H1 (cell line): Measurements from ENCODE around the gene SLC6A18. TPM values are rescaled to one million over a fixed set of nuclear protein-coding genes. Genes with fewer than 3 reads are reported as not detected.
A peak's percentile ranks its signal among the peaks of the same experiment; 100 is the strongest.

ENCODE experiments used
- CTCF ChIA-PET: fragments of 300-600 bp; sonication (Branson Sonifier 250); formaldehyde crosslinking; loops from one replicate; lab custom pipeline; 2021; ENCODE audit not compliant: partially characterized antibody; lab: Charles Lee
- POLR2A ChIA-PET: fragments of 300-600 bp; sonication (Branson Sonifier 250); formaldehyde crosslinking; loops from one replicate; lab custom pipeline; 2021; ENCODE audit warnings: inconsistent platforms; ENCODE audit not compliant: partially characterized antibody; lab: Charles Lee
- DNase-seq, 2 experiments: peaks; one replicate each; pipeline versions ENCODE4 v3.0.0 to v3.0.0-alpha.2; 2010 to 2022; ENCODE audit warnings: low spot score in 2 of 2, low read depth in 1 of 2, mixed read lengths in 1 of 2
- FAIRE-seq: peaks from 2 replicates; lab custom pipeline; 2011; peaks lifted over from hg19 to GRCh38; lab: Jason Lieb, UNC
- H2AFZ ChIP-seq: 2 replicates; pipeline ENCODE4 v1.8.1; 2012; ENCODE audit warnings: low read length, inconsistent platforms
- H2AK5ac ChIP-seq: 2 replicates; pipeline ENCODE4 v1.6.1; 2013; ENCODE audit warnings: low read depth, low read length
- H2BK120ac ChIP-seq: replicated peaks from 2 replicates; pipeline ENCODE3; 2013; ENCODE audit warnings: low read depth, low read length, inconsistent platforms
- H2BK12ac ChIP-seq: 2 replicates; pipeline ENCODE4 v1.6.1; 2013; ENCODE audit warnings: low read depth, low read length
- H2BK15ac ChIP-seq: 2 replicates; pipeline ENCODE4 v1.6.1; 2013; ENCODE audit warnings: low read length
- H2BK20ac ChIP-seq: 2 replicates; pipeline ENCODE4 v1.6.1; 2013; ENCODE audit warnings: low read length
- H2BK5ac ChIP-seq: 2 replicates; pipeline ENCODE4 v1.6.1; 2013; ENCODE audit warnings: low read depth, low read length
- H3K14ac ChIP-seq: 2 replicates; pipeline ENCODE4 v1.6.1; 2013; ENCODE audit warnings: inconsistent platforms; ENCODE audit not compliant: insufficient read length
- H3K18ac ChIP-seq: 2 replicates; pipeline ENCODE4 v1.6.1; 2013; ENCODE audit warnings: low read length; ENCODE audit errors: extremely low read depth
- H3K23ac ChIP-seq: 2 replicates; pipeline ENCODE4 v1.6.1; 2013; ENCODE audit warnings: inconsistent platforms; ENCODE audit not compliant: insufficient read length
- H3K23me2 ChIP-seq: 2 replicates; pipeline ENCODE4 v1.6.1; 2013; ENCODE audit warnings: low read depth, low read length
- H3K27ac ChIP-seq: 2 replicates; pipeline ENCODE4 v1.6.1; 2011; ENCODE audit warnings: low read depth, low read length, inconsistent platforms
- H3K27me3 ChIP-seq, 4 experiments: replicated peaks in 1 of 4; 1 replicate in 1 of 4; 2 replicates in 3 of 4; pipeline versions ENCODE4 v1.6.1 to v1.8.1; 2011 to 2013; ENCODE audit warnings: low read length in 3 of 4, mild to moderate bottlenecking in 3 of 4, inconsistent platforms in 2 of 4, mixed read lengths in 2 of 4, moderate library complexity in 1 of 4; ENCODE audit not compliant: control insufficient read depth in 3 of 4, insufficient read depth in 3 of 4; ENCODE audit errors: extremely low read depth in 1 of 4
- H3K36me3 ChIP-seq, 4 experiments: 2 replicates each; pipeline versions ENCODE4 v1.6.1 to v1.8.1; 2011 to 2013; ENCODE audit warnings: mild to moderate bottlenecking in 4 of 4, low read length in 3 of 4, moderate library complexity in 2 of 4, control low read depth in 1 of 4, inconsistent platforms in 1 of 4; ENCODE audit not compliant: insufficient read depth in 4 of 4, control insufficient read depth in 2 of 4
- H3K4ac ChIP-seq: replicated peaks from 2 replicates; pipeline ENCODE3; 2013; ENCODE audit warnings: low read length, low read depth, mixed read lengths, inconsistent platforms; ENCODE audit not compliant: insufficient read length
- H3K4me1 ChIP-seq, 4 experiments: replicated peaks in 1 of 4; 1 replicate in 1 of 4; 2 replicates in 3 of 4; pipeline versions ENCODE4 v1.6.1 to v1.8.1; 2011 to 2013; ENCODE audit warnings: low read length in 3 of 4, inconsistent platforms in 2 of 4, mixed read lengths in 1 of 4; ENCODE audit not compliant: insufficient read depth in 4 of 4, control insufficient read depth in 3 of 4
- H3K4me2 ChIP-seq, 2 experiments: 2 replicates each; pipeline versions ENCODE4 v1.6.1 to v1.8.1; 2011 to 2013; ENCODE audit warnings: low read depth in 2 of 2, low read length in 2 of 2, control low read depth in 1 of 2, inconsistent platforms in 1 of 2, mild to moderate bottlenecking in 1 of 2; ENCODE audit not compliant: insufficient read depth in 1 of 2
- H3K4me3 ChIP-seq, 4 experiments: fragments of 200-600, 300-600 bp in 1 of 4; sonication (generic), shearing (Covaris generic), sonication (Bioruptor Twin) in 1 of 4; 2 replicates each; pipeline versions ENCODE4 v1.5.1 to v1.8.1; 2011 to 2016; ENCODE audit warnings: low read length in 4 of 4, low read depth in 3 of 4, control low read depth in 2 of 4, inconsistent platforms in 2 of 4, mild to moderate bottlenecking in 2 of 4, mixed read lengths in 1 of 4, moderate library complexity in 1 of 4; ENCODE audit not compliant: insufficient read depth in 2 of 4; ENCODE audit errors: extremely low read depth in 1 of 4
- H3K56ac ChIP-seq: replicated peaks from 2 replicates; pipeline ENCODE3; 2013; ENCODE audit warnings: low read depth, mild to moderate bottlenecking, mixed read lengths, low read length, inconsistent platforms; ENCODE audit not compliant: insufficient read length
- H3K79me1 ChIP-seq: 2 replicates; pipeline ENCODE4 v1.6.1; 2013; ENCODE audit warnings: low read depth, low read length, control low read depth
- H3K79me2 ChIP-seq, 2 experiments: 2 replicates each; pipeline versions ENCODE4 v1.6.1 to v1.8.1; 2012 to 2013; ENCODE audit warnings: low read length in 2 of 2, mild to moderate bottlenecking in 2 of 2, inconsistent platforms in 1 of 2; ENCODE audit not compliant: insufficient read depth in 2 of 2, control insufficient read depth in 1 of 2
- H3K9ac ChIP-seq, 4 experiments: replicated peaks in 1 of 4; 1 replicate in 1 of 4; 2 replicates in 3 of 4; pipeline versions ENCODE4 v1.6.1 to v1.8.1; 2011 to 2013; ENCODE audit warnings: low read depth in 3 of 4, low read length in 3 of 4, control low read depth in 2 of 4, mild to moderate bottlenecking in 2 of 4, moderate library complexity in 2 of 4, inconsistent platforms in 1 of 4; ENCODE audit errors: extremely low read depth in 1 of 4
- H3K9me3 ChIP-seq, 2 experiments: 2 replicates each; pipeline versions ENCODE4 v1.6.1 to v1.8.1; 2012 to 2013; ENCODE audit warnings: mild to moderate bottlenecking in 2 of 2, moderate library complexity in 2 of 2, control low read depth in 1 of 2, inconsistent platforms in 1 of 2, low read depth in 1 of 2, low read length in 1 of 2, mixed read lengths in 1 of 2; ENCODE audit not compliant: insufficient read depth in 2 of 2
- H4K20me1 ChIP-seq, 2 experiments: replicated peaks in 1 of 2; 2 replicates each; pipeline versions ENCODE3 to v1.8.1; 2011 to 2013; ENCODE audit warnings: inconsistent platforms in 2 of 2, low read length in 2 of 2, mild to moderate bottlenecking in 1 of 2; ENCODE audit not compliant: insufficient read depth in 2 of 2, control insufficient read depth in 1 of 2
- H4K5ac ChIP-seq: 2 replicates; pipeline ENCODE4 v1.6.1; 2013; ENCODE audit warnings: low read length, low read depth, mixed read lengths, inconsistent platforms; ENCODE audit not compliant: insufficient read length
- H4K8ac ChIP-seq: 2 replicates; pipeline ENCODE4 v1.8.0; 2013; ENCODE audit warnings: mild to moderate bottlenecking, moderate library complexity, low read length, inconsistent platforms; ENCODE audit not compliant: insufficient read depth; ENCODE audit errors: extremely low read depth
- H4K91ac ChIP-seq: replicated peaks from 2 replicates; pipeline ENCODE3; 2013; ENCODE audit warnings: low read length, mixed read lengths, inconsistent platforms; ENCODE audit not compliant: insufficient read length
- CBX8 ChIP-seq: fragments of 300-800, 300-1000 bp; sonication (generic); IDR thresholded peaks from 2 replicates; pipeline ENCODE4 v1.7.1; 2016; ENCODE audit warnings: low read depth, low read length, borderline replicate concordance
- POLR2AphosphoS5 ChIP-seq: IDR thresholded peaks from 2 replicates; pipeline ENCODE4 v1.6.1; 2011; ENCODE audit warnings: low read depth, low read length
- USF2 ChIP-seq: IDR thresholded peaks from 2 replicates; pipeline ENCODE4 v1.6.1; 2011; ENCODE audit warnings: low read length, improper control_type of control experiment
- WGBS, 2 experiments: shearing (Covaris generic) in 1 of 2; methylation state at CpG; one replicate each; pipeline versions ENCODE4 v1.1.6 to v1.1.7; 2013 to 2015; ENCODE audit warnings: low lambda C conversion rate in 2 of 2, mixed read lengths in 2 of 2, inconsistent platforms in 1 of 2, low coverage in 1 of 2, missing lambda C conversion rate in 1 of 2; ENCODE audit not compliant: insufficient replicate concordance in 2 of 2, insufficient coverage in 1 of 2, insufficient read length in 1 of 2; ENCODE audit errors: extremely low coverage in 1 of 2, missing lambda C conversion rate in 1 of 2; 5-methylcytosine and 5-hydroxymethylcytosine counted together
- polyA plus RNA-seq, 7 experiments: library from polyadenylated mRNA; depleted of rRNA in 3 of 7; stranded (reverse) in 5 of 7; unstranded in 2 of 7; fragments of >200 nt in 5 of 7; fragments of 200-250 nt in 2 of 7; gene quantifications; 1 replicate in 5 of 7; 2 replicates in 1 of 7; 4 replicates in 1 of 7; pipeline versions ENCODE4 v1.2.1 to v1.2.3, GENCODE V29; 2011 to 2013; ENCODE audit warnings: missing spikeins in 2 of 7, mixed read lengths in 2 of 7
- total RNA-seq: library from RNA; stranded (reverse); fragmentation: NEBNext Ultra II Directional; extraction: Animal tissue kit (Norgen Biotek cat#: 25700); gene quantifications from 2 replicates; pipeline ENCODE4 v1.2.1, GENCODE V29; 2021

The SLC6A18 gene
- total and polyA plus RNA-seq, 2 of the 8 experiments (the other 6 are each of a cell fraction or from before 2014, with no cell fraction given), result not detected

- H2BK120ac ChIP-seq, result no peak overlapping the region
- H4K20me1 ChIP-seq, result peaks cover 6 to 11% of the 10 kb centered on the region in 2 experiments
- no peaks in the 10 kb centered on the region for H3K79me2 ChIP-seq
- no peaks in the 10 kb centered on the region for H3K9me3 ChIP-seq
- TF ChIP-seq USF2, result no peak
- no peak for TF ChIP-seq POLR2AphosphoS5
- TF ChIP-seq CBX8, result no peak
- no peak overlapping the region for H3K18ac ChIP-seq
- peak overlapping the region; percentile 60; the same call in 1 of the 2 replicates for H2BK12ac ChIP-seq
- ChIA-PET CTCF (interaction anchor here (2.3 kb wide), 1 partner anchor 75 kb away, joined by 8 read pairs; no protein-coding TSS in a partner anchor), POLR2A (interaction anchor here (1.3 kb wide), 1 partner anchor 51 kb away, joined by 4 read pairs; the partner anchor contains the start of gene TERT)
- no peaks in the 10 kb centered on the region for H3K36me3 ChIP-seq
- peaks cover 2% of the 10 kb centered on the region; the same call in 1 of the 2 replicates for H3K23me2 ChIP-seq
- FAIRE-seq, result no peak
- no peak overlapping the region; a peak in 1 of 4 replicates for H3K4me2 ChIP-seq
- H2AK5ac ChIP-seq, result 0 out of 2 replicates have a peak overlapping the region, but pooled peaks have one; percentile 39
- no peak overlapping the region for H4K5ac ChIP-seq
- no peak overlapping the region for H3K23ac ChIP-seq
- H3K79me1 ChIP-seq, result no peaks in the 10 kb centered on the region
- H3K4me3 ChIP-seq, result no peak overlapping the region
- H4K8ac ChIP-seq, result no peak overlapping the region
- H4K91ac ChIP-seq, result no peak overlapping the region
- no peak for DNase-seq
- H3K56ac ChIP-seq, result no peak overlapping the region
- no peak overlapping the region for H3K27ac ChIP-seq
- H2BK5ac ChIP-seq, result peak overlapping the region; percentile 44
- 90% methylated on average over 24 of the region's 33 CpGs; no CpG with 5 or more reads in 1 of the 2 experiments for WGBS, 2 experiments
- no peak overlapping the region for H2BK20ac ChIP-seq
- peaks cover 0 to 9% (median under 1%) of the 10 kb centered on the region in 4 experiments; a peak in 5 of 7 replicates for H3K4me1 ChIP-seq
- no peak overlapping the region for H2AFZ ChIP-seq
- no peak overlapping the region for H3K9ac ChIP-seq
- H3K14ac ChIP-seq, result no peak overlapping the region
- H3K4ac ChIP-seq, result no peak overlapping the region
- H2BK15ac ChIP-seq, result no peak overlapping the region
- H3K27me3 ChIP-seq, result no peaks in the 10 kb centered on the region; a peak in 1 of 7 replicates
Observed at GRCh38 chr5:1243487-1244130, 18.4 kb downstream of the SLC6A18 start.
